K562 (cell line): ENCODE measurements around the gene CERS6.

ENCODE experiments used
- CTCF ChIP-seq, 3 experiments: IDR thresholded peaks in 2 of 3; conservative IDR thresholded peaks in 1 of 3; 2 replicates each; pipeline ENCODE4 v1.5.1; 2011 to 2012; ENCODE audit warnings: low read length in 3 of 3, mild to moderate bottlenecking in 3 of 3, control low read depth in 2 of 3, improper control_type of control experiment in 1 of 3, inconsistent platforms in 1 of 3, low read depth in 1 of 3, mixed read lengths in 1 of 3, moderate library complexity in 1 of 3; ENCODE audit not compliant: insufficient read depth in 2 of 3
- GABPA ChIP-seq: fragments of 200-800 bp; sonication (Bioruptor generic); conservative IDR thresholded peaks from 2 replicates; pipeline ENCODE4 v1.6.1; 2016; ENCODE audit warnings: low read depth, missing genetic modification characterization, missing compliant biosample characterization
- GABPB1 ChIP-seq: sonication (generic); formaldehyde crosslinking; IDR thresholded peaks from 2 replicates; pipeline ENCODE4 v1.8.0; 2022; ENCODE audit warnings: mild to moderate bottlenecking, missing genetic modification reagents
- MEIS2 ChIP-seq: fragments of 450-650 bp; IDR thresholded peaks from 2 replicates; pipeline ENCODE4 v1.6.1; 2014; ENCODE audit warnings: mild to moderate bottlenecking; ENCODE audit not compliant: partially characterized antibody
- PYGO2 ChIP-seq: fragments of 450-650 bp; IDR thresholded peaks from 2 replicates; pipeline ENCODE4 v1.6.1; 2016; ENCODE audit warnings: mild to moderate bottlenecking, missing genetic modification characterization, moderate library complexity, missing compliant biosample characterization
- SMC3 ChIP-seq: conservative IDR thresholded peaks from 2 replicates; pipeline ENCODE4 v1.6.1; 2011; ENCODE audit warnings: low read depth, low read length, improper control_type of control experiment; ENCODE audit not compliant: insufficient read depth
- SRSF9 ChIP-seq: fragments of 200-400 bp; formaldehyde crosslinking; IDR thresholded peaks from 2 replicates; pipeline ENCODE4 v1.6.1; 2017; ENCODE audit warnings: low read depth, low read length, borderline replicate concordance

GRCh38 chr2:168519534-168520308 is 63.6 kb downstream of the CERS6 start:
- TF ChIP-seq CTCF (IDR thresholded peaks at IDR 0.05 in 2 of 3, conservative IDR thresholded peaks at IDR 0.05 in 1 of 3; ENCODE audit: insufficient read depth in 2 of 3, low read depth in 1 of 3, low read length in 3 of 3): no peak
- no peak for TF ChIP-seq SRSF9
- no peak for TF ChIP-seq GABPA
- TF ChIP-seq SMC3: no peak
- TF ChIP-seq PYGO2 (tag): no peak
- no peak for TF ChIP-seq MEIS2
- TF ChIP-seq GABPB1 (CRISPR knock-in tag): no peak
